Measurements from ENCODE around the gene PPP1R37. TPM values are rescaled to one million over a fixed set of nuclear protein-coding genes. Genes with fewer than 3 reads are reported as not detected.

PPP1R37 gene
- total RNA-seq, 4 donors from 2014 or later = 6.7 to 43.8 (median 24.4) TPM

- TF ChIP-seq CTCF (IDR thresholded peaks at IDR 0.05) (no peak), POLR2A (IDR thresholded peaks at IDR 0.05) (no peak)
- Histone ChIP-seq H3K4me3 (no peak overlapping the region), H3K36me3 (no peaks in the 10 kb centered on the region), H3K27ac (no peak overlapping the region), H3K9me3 (no peaks in the 10 kb centered on the region), H3K27me3 (no peaks in the 10 kb centered on the region), H3K4me1 (no peaks in the 10 kb centered on the region)
- intact Hi-C loops (cut with DNase I; ENCODE audit: low total_unique reads) = no loop called here
- DNase-seq = no peak
Observed at GRCh38 chr19:45049073-45049736, 43.8 kb upstream of the PPP1R37 start.

GRCh38 chr19:45050036-45050435, 42.9 kb upstream of the PPP1R37 start:
- no peak for DNase-seq
- Histone ChIP-seq H3K4me1 (no peaks in the 10 kb centered on the region), H3K4me3 (no peak overlapping the region), H3K27me3 (no peaks in the 10 kb centered on the region), H3K27ac (no peak overlapping the region), H3K9me3 (no peaks in the 10 kb centered on the region), H3K36me3 (no peaks in the 10 kb centered on the region)
- TF ChIP-seq CTCF (IDR thresholded peaks at IDR 0.05) = no peak
- TF ChIP-seq POLR2A (IDR thresholded peaks at IDR 0.05) = no peak
- intact Hi-C loops (cut with DNase I; ENCODE audit: low total_unique reads) = no loop called here

GRCh38 chr19:45051929-45052579, 40.9 kb upstream of the PPP1R37 start:
- Histone ChIP-seq H3K27ac (no peak overlapping the region), H3K27me3 (no peaks in the 10 kb centered on the region), H3K4me3 (no peak overlapping the region), H3K36me3 (no peaks in the 10 kb centered on the region), H3K9me3 (no peaks in the 10 kb centered on the region), H3K4me1 (no peaks in the 10 kb centered on the region)
- TF ChIP-seq POLR2A (IDR thresholded peaks at IDR 0.05) (no peak), CTCF (IDR thresholded peaks at IDR 0.05) (no peak)
- no peak for DNase-seq
- intact Hi-C loops (cut with DNase I; ENCODE audit: low total_unique reads) = no loop called here

GRCh38 chr19:45056831-45057230, 36.1 kb upstream of the PPP1R37 start:
- no peaks in the 10 kb centered on the region for H3K9me3 ChIP-seq
- no peaks in the 10 kb centered on the region for H3K27me3 ChIP-seq
- no peak for DNase-seq
- no peaks in the 10 kb centered on the region for H3K4me1 ChIP-seq
- no peaks in the 10 kb centered on the region for H3K36me3 ChIP-seq
- intact Hi-C loops (cut with DNase I; ENCODE audit: low total_unique reads) = no loop called here
- H3K4me3 ChIP-seq = no peak overlapping the region
- no peak for TF ChIP-seq CTCF (IDR thresholded peaks at IDR 0.05)
- no peak for TF ChIP-seq POLR2A (IDR thresholded peaks at IDR 0.05)
- H3K27ac ChIP-seq = no peak overlapping the region

GRCh38 chr19:45057444-45057843, 35.5 kb upstream of the PPP1R37 start:
- no peak for DNase-seq
- Histone ChIP-seq H3K27me3 (no peaks in the 10 kb centered on the region), H3K36me3 (no peaks in the 10 kb centered on the region), H3K27ac (no peak overlapping the region), H3K4me3 (no peak overlapping the region), H3K4me1 (no peaks in the 10 kb centered on the region), H3K9me3 (no peaks in the 10 kb centered on the region)
- TF ChIP-seq CTCF (IDR thresholded peaks at IDR 0.05) (no peak), POLR2A (IDR thresholded peaks at IDR 0.05) (no peak)
- intact Hi-C loops (cut with DNase I; ENCODE audit: low total_unique reads) = no loop called here

Data from uterus (tissue), 4 donors.